Measurements from ENCODE around the gene ORMDL3. TPM values are rescaled to one million over a fixed set of nuclear protein-coding genes. Genes with fewer than 3 reads are reported as not detected.
A peak's percentile ranks its signal among the peaks of the same experiment; 100 is the strongest.

Gene ORMDL3
- total RNA-seq, 1 donor from 2014 or later, result 69.4 TPM

DNA sequence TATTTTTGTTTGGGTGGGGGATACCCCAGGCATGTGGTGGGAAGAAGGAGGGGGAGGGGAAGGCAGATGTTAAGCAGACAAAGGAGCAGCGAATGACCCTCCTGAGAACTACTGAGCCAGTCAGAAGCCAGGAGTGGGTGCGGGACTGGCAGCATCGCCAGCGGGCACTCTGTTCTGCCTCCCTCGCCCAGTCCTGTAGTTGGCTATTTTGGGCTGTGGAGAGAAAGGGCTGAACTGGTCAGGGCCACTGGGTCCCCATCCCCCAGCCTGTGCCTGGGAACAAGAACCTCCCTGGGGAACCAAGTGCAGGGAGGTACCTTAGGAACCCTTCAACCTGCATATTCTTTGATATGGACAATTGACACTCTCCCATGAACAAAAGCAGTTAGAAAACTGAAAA, 6.5 kb upstream of the ORMDL3 start:
- no peak overlapping the region for H3K27ac Mint-ChIP-seq
- DNase-seq (ENCODE audit: low spot score in 2 of 2, unreplicated experiment in 2 of 2), result no peak
- H3K4me3 Mint-ChIP-seq, result no peak overlapping the region
- no peaks in the 10 kb centered on the region for H3K27me3 Mint-ChIP-seq (ENCODE audit: low read depth)
- TF ChIP-seq, protein P1, sequence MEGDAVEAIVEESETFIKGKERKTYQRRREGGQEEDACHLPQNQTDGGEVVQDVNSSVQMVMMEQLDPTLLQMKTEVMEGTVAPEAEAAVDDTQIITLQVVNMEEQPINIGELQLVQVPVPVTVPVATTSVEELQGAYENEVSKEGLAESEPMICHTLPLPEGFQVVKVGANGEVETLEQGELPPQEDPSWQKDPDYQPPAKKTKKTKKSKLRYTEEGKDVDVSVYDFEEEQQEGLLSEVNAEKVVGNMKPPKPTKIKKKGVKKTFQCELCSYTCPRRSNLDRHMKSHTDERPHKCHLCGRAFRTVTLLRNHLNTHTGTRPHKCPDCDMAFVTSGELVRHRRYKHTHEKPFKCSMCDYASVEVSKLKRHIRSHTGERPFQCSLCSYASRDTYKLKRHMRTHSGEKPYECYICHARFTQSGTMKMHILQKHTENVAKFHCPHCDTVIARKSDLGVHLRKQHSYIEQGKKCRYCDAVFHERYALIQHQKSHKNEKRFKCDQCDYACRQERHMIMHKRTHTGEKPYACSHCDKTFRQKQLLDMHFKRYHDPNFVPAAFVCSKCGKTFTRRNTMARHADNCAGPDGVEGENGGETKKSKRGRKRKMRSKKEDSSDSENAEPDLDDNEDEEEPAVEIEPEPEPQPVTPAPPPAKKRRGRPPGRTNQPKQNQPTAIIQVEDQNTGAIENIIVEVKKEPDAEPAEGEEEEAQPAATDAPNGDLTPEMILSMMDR (IDR thresholded peaks at IDR 0.05; ENCODE audit: unreplicated experiment), result no peak
- H3K36me3 Mint-ChIP-seq, result no peaks in the 10 kb centered on the region
- H3K9me3 Mint-ChIP-seq, result no peaks in the 10 kb centered on the region
- H3K4me1 Mint-ChIP-seq, result peaks cover 4% of the 10 kb centered on the region

- no peak overlapping the region for H3K4me3 Mint-ChIP-seq
- H3K4me1 Mint-ChIP-seq, result peaks cover 35% of the 10 kb centered on the region
- H3K36me3 Mint-ChIP-seq, result no peaks in the 10 kb centered on the region
- TF ChIP-seq, protein P1 (IDR thresholded peaks at IDR 0.05; ENCODE audit: unreplicated experiment), result no peak
- H3K27ac Mint-ChIP-seq, result no peak overlapping the region
- no peaks in the 10 kb centered on the region for H3K9me3 Mint-ChIP-seq
- no peak for DNase-seq (ENCODE audit: low spot score in 2 of 2, unreplicated experiment in 2 of 2)
- no peaks in the 10 kb centered on the region for H3K27me3 Mint-ChIP-seq (ENCODE audit: low read depth)
These were observed 2.4 kb upstream of the ORMDL3 start for GRCh38 chr17:39929646-39930407.

- peak overlapping the region; percentile 82 for H3K4me3 Mint-ChIP-seq
- H3K27me3 Mint-ChIP-seq (ENCODE audit: low read depth), result no peaks in the 10 kb centered on the region
These were observed 1.7 kb upstream of the ORMDL3 start for GRCh38 chr17:39928858-39929645.

DNA sequence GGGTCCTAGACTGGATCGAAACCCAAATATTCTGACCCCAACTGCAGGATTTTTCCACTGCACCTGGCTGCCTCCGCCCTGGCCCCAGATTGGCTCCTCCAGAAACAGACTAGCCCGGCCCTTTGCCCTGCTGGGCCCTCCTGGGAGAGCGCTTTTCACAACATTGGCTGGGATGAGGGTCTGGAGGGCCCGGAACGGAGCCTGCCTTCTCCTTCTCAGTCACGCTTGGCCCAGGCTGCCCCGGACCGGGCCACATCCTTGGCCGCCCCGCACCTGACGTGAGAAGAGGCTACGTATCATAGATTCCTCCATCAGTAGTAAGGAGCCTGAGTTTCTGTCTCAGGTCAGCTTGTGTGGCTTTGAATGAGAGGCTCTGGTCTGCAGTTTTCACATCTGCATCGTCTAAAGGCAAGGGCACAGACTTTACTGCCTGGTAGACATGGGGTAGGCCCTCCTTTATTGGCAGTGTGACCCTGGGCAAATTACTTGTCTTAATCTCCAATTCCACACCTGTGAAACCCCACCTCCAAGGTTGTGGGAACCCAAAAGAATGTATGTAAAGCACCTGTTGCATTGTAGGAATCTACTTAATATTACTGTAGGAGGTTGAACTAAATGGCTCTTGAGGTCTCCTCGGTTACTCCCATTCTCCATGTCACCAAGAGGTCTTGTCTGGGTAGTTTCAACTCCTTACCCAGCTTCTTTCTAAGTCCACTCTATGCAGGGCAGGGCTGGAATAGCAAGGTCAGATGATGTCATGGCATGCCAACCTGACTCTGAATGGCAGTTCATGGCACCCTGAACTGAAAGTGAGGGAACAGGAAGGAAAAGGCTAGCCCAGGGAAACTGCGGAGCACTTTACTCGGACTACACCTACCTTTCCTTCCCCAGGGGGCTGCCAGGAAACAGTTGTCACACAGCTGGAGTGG, 792 bp upstream of the ORMDL3 start:
- Mint-ChIP-seq H3K4me1 (peaks cover 43% of the 10 kb centered on the region), H3K27me3 (ENCODE audit: low read depth) (no peaks in the 10 kb centered on the region), H3K36me3 (peaks cover 5% of the 10 kb centered on the region), H3K4me3 (peak overlapping the region; percentile 82), H3K27ac (peak overlapping the region; percentile 96), H3K9me3 (no peaks in the 10 kb centered on the region)
- peak in 1 of 2 experiments; percentile 44 for DNase-seq (ENCODE audit: low spot score in 2 of 2, unreplicated experiment in 2 of 2)
- TF ChIP-seq, protein P1 (IDR thresholded peaks at IDR 0.05; ENCODE audit: unreplicated experiment), result no peak

More at GRCh38 chr17:39928858-39929645, 1.7 kb upstream of the ORMDL3 start:
- peak overlapping the region; percentile 96 for H3K27ac Mint-ChIP-seq
- DNase-seq (ENCODE audit: low spot score in 2 of 2, unreplicated experiment in 2 of 2), result no peak
- TF ChIP-seq, protein P1 (IDR thresholded peaks at IDR 0.05; ENCODE audit: unreplicated experiment), result no peak
- peaks cover 43% of the 10 kb centered on the region for H3K4me1 Mint-ChIP-seq
- peaks cover 3% of the 10 kb centered on the region for H3K36me3 Mint-ChIP-seq
- H3K9me3 Mint-ChIP-seq, result no peaks in the 10 kb centered on the region

- Mint-ChIP-seq H3K4me3 (peak overlapping the region; percentile 82), H3K27me3 (ENCODE audit: low read depth) (no peaks in the 10 kb centered on the region), H3K27ac (peak overlapping the region; percentile 84), H3K4me1 (peaks cover 43% of the 10 kb centered on the region), H3K36me3 (peaks cover 14% of the 10 kb centered on the region), H3K9me3 (no peaks in the 10 kb centered on the region)
- TF ChIP-seq, protein P1 (IDR thresholded peaks at IDR 0.05; ENCODE audit: unreplicated experiment), result no peak
- peak in 1 of 2 experiments; percentile 55 for DNase-seq (ENCODE audit: low spot score in 2 of 2, unreplicated experiment in 2 of 2)
These were observed 757 bp downstream of the ORMDL3 start for GRCh38 chr17:39926588-39927100.

Measured in mesothelial cell of epicardium (in vitro differentiated cells).